T-helper 17 cell (primary cell): Measurements from ENCODE around the gene BBOX1. TPM values are rescaled to one million over a fixed set of nuclear protein-coding genes. Genes with fewer than 3 reads are reported as not detected.
"Not testable (repeated sequence)": the region's sequence is repeated elsewhere in the genome, so short reads cannot be mapped to it uniquely, and the experiment has no call there.

Experiments
- ATAC-seq: fragments of 150-1000 bp; cut with Tn5 transposase; 2 replicates; pipeline ENCODE4 v1.10.0; 2021; ENCODE audit warnings: mild to moderate bottlenecking, moderate library complexity
- DNase-seq, 3 donors: peaks; one replicate each; pipeline versions ENCODE4 v3.0.0 to v3.0.0-alpha.2; 2020 to 2021
- H3K9me3 ChIP-seq: one replicate; pipeline ENCODE4 v1.7.0; 2013; ENCODE audit warnings: low read length, mild to moderate bottlenecking; ENCODE audit not compliant: control insufficient read depth, poor library complexity, severe bottlenecking
- H3K27ac Mint-ChIP-seq: one replicate; pipeline ENCODE4 v1.8.0; 2022; ENCODE audit warnings: mild to moderate bottlenecking, moderate library complexity, mixed read lengths
- H3K27me3 Mint-ChIP-seq: one replicate; pipeline ENCODE4 v1.8.0; 2022; ENCODE audit warnings: mixed read lengths
- H3K36me3 Mint-ChIP-seq: one replicate; pipeline ENCODE4 v1.8.0; 2022; ENCODE audit warnings: low read depth, mixed read lengths
- H3K4me1 Mint-ChIP-seq: one replicate; pipeline ENCODE4 v1.8.0; 2022; ENCODE audit warnings: mild to moderate bottlenecking, mixed read lengths
- H3K4me3 Mint-ChIP-seq: one replicate; pipeline ENCODE4 v1.8.0; 2022; ENCODE audit warnings: mild to moderate bottlenecking, moderate library complexity, mixed read lengths
- total RNA-seq, 4 donors: library from RNA in 2 of 4; stranded (reverse) in 2 of 4; gene quantifications; one replicate each; pipeline ENCODE4 v1.2.3 and lab custom pipeline; 2022 to 2026

Gene BBOX1
- total RNA-seq, 2 donors from 2014 or later: not detected

DNA sequence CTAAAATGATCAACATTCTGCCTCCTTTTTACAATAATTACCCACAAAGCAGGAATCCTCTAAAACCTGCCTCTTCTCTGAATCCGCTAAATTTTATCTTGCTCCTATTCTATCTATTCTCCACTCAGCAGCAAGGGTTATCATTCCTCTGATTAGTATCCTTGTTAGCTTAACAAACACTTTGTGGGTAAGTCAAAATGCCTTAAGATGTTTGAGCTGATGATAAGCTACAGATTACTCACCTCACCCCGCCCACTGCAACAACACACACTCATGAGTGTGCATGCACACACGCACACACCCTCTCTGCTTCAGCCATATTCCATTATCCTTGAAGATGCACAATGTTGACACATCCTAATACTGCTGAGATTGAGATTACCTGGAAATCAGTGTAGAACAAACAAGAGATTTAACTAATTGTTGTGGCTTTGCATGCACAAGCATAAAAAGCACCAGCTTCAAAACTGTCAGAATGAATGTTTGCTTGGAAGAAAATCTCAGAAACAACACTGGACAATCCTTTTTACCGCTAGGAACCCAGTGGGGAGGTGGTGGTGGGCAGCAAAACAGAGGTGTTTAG, 130.9 kb downstream of the BBOX1 start:
- ATAC-seq (no peak), DNase-seq (no peak)
- H3K27me3 Mint-ChIP-seq: peaks cover 33% of the 10 kb centered on the region
- no peaks in the 10 kb centered on the region for H3K36me3 Mint-ChIP-seq
- no peaks in the 10 kb centered on the region for H3K9me3 ChIP-seq
- H3K4me3 Mint-ChIP-seq: no peak overlapping the region
- H3K4me1 Mint-ChIP-seq: no peaks in the 10 kb centered on the region
- H3K27ac Mint-ChIP-seq: no peak overlapping the region

DNA sequence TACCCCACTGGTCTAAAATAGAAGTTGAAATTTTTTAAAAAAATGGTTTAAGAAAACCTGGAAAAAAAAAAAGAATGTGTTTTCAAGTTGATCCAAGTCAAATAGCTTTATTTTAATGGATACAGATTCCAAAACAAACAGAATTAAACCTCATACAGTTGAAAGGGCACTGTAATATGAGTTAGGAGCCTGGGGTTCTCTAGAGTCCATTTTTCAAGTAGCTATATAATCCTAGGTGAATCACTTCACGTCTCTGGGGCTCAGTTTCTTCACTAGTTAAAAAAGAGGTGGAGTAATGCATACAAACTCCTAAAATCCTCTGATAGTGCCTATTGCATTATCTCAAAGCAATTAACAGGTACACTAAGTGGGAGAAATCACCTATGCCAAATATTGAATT, 132.9 kb downstream of the BBOX1 start:
- no peaks in the 10 kb centered on the region for H3K9me3 ChIP-seq
- Mint-ChIP-seq H3K36me3 (peaks cover 2% of the 10 kb centered on the region), H3K4me3 (no peak overlapping the region), H3K4me1 (no peaks in the 10 kb centered on the region), H3K27ac (no peak overlapping the region), H3K27me3 (peaks cover 45% of the 10 kb centered on the region)
- DNase-seq: no peak
- ATAC-seq: no peak

DNA sequence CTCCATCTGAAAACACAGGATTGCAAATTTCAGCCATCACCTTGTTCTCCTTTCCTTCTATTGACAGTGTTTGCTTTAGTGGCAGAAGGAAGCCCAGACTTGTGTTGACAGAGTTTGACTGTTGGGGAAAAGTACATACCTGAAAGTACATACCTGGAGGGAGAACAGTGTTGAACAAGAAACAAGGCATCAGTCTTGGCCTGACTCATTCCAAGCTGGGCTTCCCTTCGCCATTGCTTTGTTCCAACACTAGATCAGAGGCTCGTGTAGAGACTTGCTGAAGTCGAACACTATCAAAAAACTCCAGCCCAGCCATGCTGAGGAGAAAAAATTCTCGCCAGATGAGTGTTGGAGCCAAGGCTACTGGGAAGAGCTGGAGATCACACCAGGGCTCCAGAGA, 133.4 kb downstream of the BBOX1 start:
- ATAC-seq (no peak), DNase-seq (no peak)
- peaks cover 48% of the 10 kb centered on the region for H3K27me3 Mint-ChIP-seq
- no peak overlapping the region for H3K4me3 Mint-ChIP-seq
- H3K4me1 Mint-ChIP-seq: no peaks in the 10 kb centered on the region
- H3K9me3 ChIP-seq: no peaks in the 10 kb centered on the region
- H3K27ac Mint-ChIP-seq: no peak overlapping the region
- peaks cover 2% of the 10 kb centered on the region for H3K36me3 Mint-ChIP-seq

GRCh38 chr11:27174672-27175210, 134.1 kb downstream of the BBOX1 start:
- Mint-ChIP-seq H3K36me3 (peaks cover 2% of the 10 kb centered on the region), H3K4me3 (no peak overlapping the region), H3K4me1 (no peaks in the 10 kb centered on the region), H3K27ac (no peak overlapping the region), H3K27me3 (peaks cover 44% of the 10 kb centered on the region)
- ATAC-seq (no peak), DNase-seq (no peak)
- H3K9me3 ChIP-seq: no peaks in the 10 kb centered on the region

GRCh38 chr11:27175562-27175961, 134.9 kb downstream of the BBOX1 start:
- H3K36me3 Mint-ChIP-seq, DNase-seq, ATAC-seq, H3K9me3 ChIP-seq, H3K27ac Mint-ChIP-seq, H3K4me3 Mint-ChIP-seq, H3K4me1 Mint-ChIP-seq: not testable (repeated sequence)
- peaks cover 42% of the 10 kb centered on the region for H3K27me3 Mint-ChIP-seq

Other genes with a start within 250 kb of the BBOX1 start
- not detected for gene FIBIN, start 46.7 kb upstream of the BBOX1 start, total RNA-seq